Measurements from ENCODE around the gene ZNF555.
A peak's percentile ranks its signal among the peaks of the same experiment; 100 is the strongest.
"Not testable (repeated sequence)": the region's sequence is repeated elsewhere in the genome, so short reads cannot be mapped to it uniquely, and the experiment has no call there.

ZNF555 gene

GRCh38 chr19:2840794-2841791 lies at the start of gene ZNF555:
Gene ZNF555 (plus strand): TSS chr19:2841475. CDS start chr19:2841573, 98 bp downstream.
- peak within 1 kb of the TSS; percentile 50 for H3K27ac ChIP-seq
- peak; percentile 93 for DNase-seq (ENCODE audit: low read depth, low spot score)

- H3K27ac ChIP-seq, result no peak overlapping the region
- DNase-seq (ENCODE audit: low read depth, low spot score), result no peak
Measured at GRCh38 chr19:2791876-2792275, 49.4 kb upstream of the ZNF555 start.

- not testable (repeated sequence) for H3K27ac ChIP-seq; DNase-seq (ENCODE audit: low read depth, low spot score)
Measured at GRCh38 chr19:2792666-2793065, 48.6 kb upstream of the ZNF555 start.

GRCh38 chr19:2793126-2793525 lies 48.1 kb upstream of the ZNF555 start:
- no peak for DNase-seq (ENCODE audit: low read depth, low spot score)
- H3K27ac ChIP-seq, result no peak overlapping the region

- no peak for DNase-seq (ENCODE audit: low read depth, low spot score)
- H3K27ac ChIP-seq, result no peak overlapping the region
Measured at GRCh38 chr19:2793577-2793976, 47.7 kb upstream of the ZNF555 start.

GRCh38 chr19:2795827-2796658 lies 45.2 kb upstream of the ZNF555 start:
- DNase-seq (ENCODE audit: low read depth, low spot score), result no peak
- H3K27ac ChIP-seq, result no peak overlapping the region

GRCh38 chr19:2796659-2797266 lies 44.5 kb upstream of the ZNF555 start:
- no peak overlapping the region for H3K27ac ChIP-seq
- DNase-seq (ENCODE audit: low read depth, low spot score), result no peak

- no peak overlapping the region for H3K27ac ChIP-seq
- no peak for DNase-seq (ENCODE audit: low read depth, low spot score)
Measured at GRCh38 chr19:2797280-2797679, 44.0 kb upstream of the ZNF555 start.

GRCh38 chr19:2798158-2798685 lies 43.1 kb upstream of the ZNF555 start:
- no peak overlapping the region for H3K27ac ChIP-seq
- DNase-seq (ENCODE audit: low read depth, low spot score), result no peak

GRCh38 chr19:2798733-2799132 lies 42.5 kb upstream of the ZNF555 start:
- H3K27ac ChIP-seq, result no peak overlapping the region
- no peak for DNase-seq (ENCODE audit: low read depth, low spot score)

- H3K27ac ChIP-seq, result no peak overlapping the region
- DNase-seq (ENCODE audit: low read depth, low spot score), result no peak
Measured at GRCh38 chr19:2799273-2800020, 41.8 kb upstream of the ZNF555 start.

GRCh38 chr19:2800506-2800905 lies 40.8 kb upstream of the ZNF555 start:
- H3K27ac ChIP-seq, result no peak overlapping the region
- no peak for DNase-seq (ENCODE audit: low read depth, low spot score)

- no peak for DNase-seq (ENCODE audit: low read depth, low spot score)
- no peak overlapping the region for H3K27ac ChIP-seq
Measured at GRCh38 chr19:2802826-2803225, 38.4 kb upstream of the ZNF555 start.

GRCh38 chr19:2803486-2804155 lies 37.7 kb upstream of the ZNF555 start:
- no peak overlapping the region for H3K27ac ChIP-seq
- DNase-seq (ENCODE audit: low read depth, low spot score), result no peak

GRCh38 chr19:2804156-2805004 lies 36.9 kb upstream of the ZNF555 start:
- no peak for DNase-seq (ENCODE audit: low read depth, low spot score)

GRCh38 chr19:2805261-2805900 lies 35.9 kb upstream of the ZNF555 start:
- no peak overlapping the region for H3K27ac ChIP-seq
- DNase-seq (ENCODE audit: low read depth, low spot score), result no peak

More at GRCh38 chr19:2804156-2805004, 36.9 kb upstream of the ZNF555 start:
- H3K27ac ChIP-seq, result no peak overlapping the region

- no peak for DNase-seq (ENCODE audit: low read depth, low spot score)
- no peak overlapping the region for H3K27ac ChIP-seq
Measured at GRCh38 chr19:2805991-2806649, 35.2 kb upstream of the ZNF555 start.
